OCI-LY3 (cell line): ENCODE measurements around the gene FSTL5.

Experiments used
- H2AFZ ChIP-seq: fragments of 200-600, 300-600 bp; shearing (Covaris generic); 2 replicates; pipeline ENCODE4 v1.6.0; 2014; ENCODE audit warnings: antibody characterized with exemption, low read depth, low read length
- H3K27ac ChIP-seq: fragments of 200-600, 300-600 bp; sonication (generic); 2 replicates; pipeline ENCODE4 v1.5.1; 2014; ENCODE audit warnings: mild to moderate bottlenecking, low read length, moderate library complexity, mixed read lengths
- H3K27me3 ChIP-seq: fragments of 200-600, 300-600 bp; sonication (generic); 2 replicates; pipeline ENCODE4 v1.6.1; 2014; ENCODE audit warnings: low read depth, low read length, mixed read lengths
- H3K36me3 ChIP-seq: fragments of 200-600, 300-600 bp; sonication (generic); replicated peaks from 2 replicates; pipeline ENCODE3; 2014; ENCODE audit warnings: low read depth, low read length, mixed read lengths
- H3K4me1 ChIP-seq: fragments of 300-600, 200-600 bp; sonication (generic); 2 replicates; pipeline ENCODE4 v1.6.1; 2014; ENCODE audit warnings: low read length, mixed read lengths
- H3K4me2 ChIP-seq: fragments of 200-600, 300-600 bp; sonication (generic); 2 replicates; pipeline ENCODE4 v1.6.1; 2014; ENCODE audit warnings: low read length, mixed read lengths
- H3K4me3 ChIP-seq: fragments of 300-600, 200-600 bp; sonication (generic); 2 replicates; pipeline ENCODE4 v1.5.1; 2014; ENCODE audit warnings: antibody characterized with exemption, mild to moderate bottlenecking, low read length, moderate library complexity
- H3K79me2 ChIP-seq: fragments of 300-600, 200-600 bp; shearing (Covaris generic); 2 replicates; pipeline ENCODE4 v1.6.1; 2014; ENCODE audit warnings: mild to moderate bottlenecking, low read length, mixed read lengths
- H3K9ac ChIP-seq: fragments of 300-600, 200-600 bp; shearing (Covaris generic); 2 replicates; pipeline ENCODE4 v1.6.0; 2014; ENCODE audit warnings: mild to moderate bottlenecking, low read length, moderate library complexity
- H3K9me3 ChIP-seq: fragments of 200-600, 300-600 bp; shearing (Covaris generic); 2 replicates; pipeline ENCODE4 v1.6.1; 2014; ENCODE audit warnings: low read length, mixed read lengths; ENCODE audit not compliant: insufficient read depth
- H4K20me1 ChIP-seq: fragments of 200-600, 300-600 bp; sonication (generic); 2 replicates; pipeline ENCODE4 v1.6.1; 2016; ENCODE audit warnings: low read length, mixed read lengths; ENCODE audit not compliant: insufficient read depth
- EZH2phosphoT487 ChIP-seq: fragments of 200-600 bp; shearing (Covaris generic); IDR thresholded peaks from 2 replicates; pipeline ENCODE4 v1.6.1; 2018; ENCODE audit warnings: antibody characterized with exemption, mixed run types, low read depth
- TF ChIP-seq, protein P1 (sequence below): fragments of 200-600, 300-600 bp; sonication (generic); IDR thresholded peaks from 2 replicates; pipeline ENCODE4 v1.5.1; 2014; ENCODE audit warnings: antibody characterized with exemption, low read length, low read depth

FSTL5 gene

DNA sequence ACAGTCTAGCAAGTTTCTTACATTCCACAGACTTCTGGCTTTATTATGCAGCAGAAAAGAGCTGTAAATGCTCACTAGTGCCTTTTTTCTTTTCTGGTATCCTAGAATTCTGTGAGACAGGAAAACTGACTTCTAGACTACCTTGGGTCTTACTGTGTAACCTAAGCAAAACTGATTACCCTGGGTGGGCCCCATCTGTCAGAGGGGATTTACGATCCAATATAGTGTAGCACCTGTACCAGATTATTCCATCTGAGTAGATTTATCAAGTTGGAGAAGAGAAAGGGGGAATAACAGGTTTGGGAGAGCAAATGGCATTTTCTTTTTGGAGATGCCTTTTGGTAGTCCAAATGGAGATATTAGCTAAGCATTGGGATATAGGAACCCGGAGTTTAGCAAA is 46.7 kb downstream of the FSTL5 start:
- Histone ChIP-seq H3K27me3 (no peaks in the 10 kb centered on the region), H4K20me1 (no peaks in the 10 kb centered on the region), H3K4me2 (no peak overlapping the region), H3K4me3 (no peak overlapping the region), H3K4me1 (no peaks in the 10 kb centered on the region), H3K27ac (no peak overlapping the region), H3K79me2 (no peaks in the 10 kb centered on the region), H2AFZ (no peak overlapping the region), H3K9ac (no peak overlapping the region), H3K9me3 (no peaks in the 10 kb centered on the region), H3K36me3 (no peaks in the 10 kb centered on the region)
- TF ChIP-seq, protein P1, sequence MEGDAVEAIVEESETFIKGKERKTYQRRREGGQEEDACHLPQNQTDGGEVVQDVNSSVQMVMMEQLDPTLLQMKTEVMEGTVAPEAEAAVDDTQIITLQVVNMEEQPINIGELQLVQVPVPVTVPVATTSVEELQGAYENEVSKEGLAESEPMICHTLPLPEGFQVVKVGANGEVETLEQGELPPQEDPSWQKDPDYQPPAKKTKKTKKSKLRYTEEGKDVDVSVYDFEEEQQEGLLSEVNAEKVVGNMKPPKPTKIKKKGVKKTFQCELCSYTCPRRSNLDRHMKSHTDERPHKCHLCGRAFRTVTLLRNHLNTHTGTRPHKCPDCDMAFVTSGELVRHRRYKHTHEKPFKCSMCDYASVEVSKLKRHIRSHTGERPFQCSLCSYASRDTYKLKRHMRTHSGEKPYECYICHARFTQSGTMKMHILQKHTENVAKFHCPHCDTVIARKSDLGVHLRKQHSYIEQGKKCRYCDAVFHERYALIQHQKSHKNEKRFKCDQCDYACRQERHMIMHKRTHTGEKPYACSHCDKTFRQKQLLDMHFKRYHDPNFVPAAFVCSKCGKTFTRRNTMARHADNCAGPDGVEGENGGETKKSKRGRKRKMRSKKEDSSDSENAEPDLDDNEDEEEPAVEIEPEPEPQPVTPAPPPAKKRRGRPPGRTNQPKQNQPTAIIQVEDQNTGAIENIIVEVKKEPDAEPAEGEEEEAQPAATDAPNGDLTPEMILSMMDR: no peak
- TF ChIP-seq EZH2phosphoT487: no peak

DNA sequence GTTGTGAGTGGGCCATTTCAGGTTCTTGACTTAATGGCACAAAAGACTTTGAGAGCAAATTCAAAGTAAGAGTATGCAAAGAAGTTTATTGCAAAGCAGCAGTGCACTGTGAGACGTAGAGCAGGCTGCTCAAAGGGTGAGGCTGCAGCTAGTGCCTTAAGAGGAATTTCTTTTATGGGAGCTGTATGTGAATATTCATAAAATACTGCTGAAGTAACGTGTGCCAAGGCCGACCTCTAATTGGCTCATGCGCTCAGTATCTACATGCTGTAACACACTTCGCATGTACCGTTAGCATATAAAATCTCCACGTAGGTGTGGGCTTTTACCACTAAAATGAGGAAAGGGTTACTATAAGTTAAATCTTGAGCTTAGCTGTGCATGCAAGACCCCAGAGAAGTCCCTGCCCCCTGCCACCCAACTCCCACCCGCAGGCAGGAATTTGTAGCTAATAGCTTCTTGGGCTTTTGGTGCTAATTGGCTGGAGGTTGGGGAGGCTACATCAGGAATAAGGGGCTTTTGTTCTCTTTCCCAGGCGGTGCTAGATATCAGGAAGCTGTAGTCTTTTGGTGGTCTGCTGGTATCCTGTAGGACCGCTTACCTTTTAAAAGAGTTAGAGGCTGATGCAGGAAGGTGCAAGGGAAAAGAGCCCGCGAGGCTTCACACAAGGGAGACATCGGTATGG is 47.6 kb downstream of the FSTL5 start:
- Histone ChIP-seq H3K36me3 (no peaks in the 10 kb centered on the region), H3K79me2 (no peaks in the 10 kb centered on the region), H3K4me2 (no peak overlapping the region), H4K20me1 (no peaks in the 10 kb centered on the region), H3K27ac (no peak overlapping the region), H3K4me1 (no peaks in the 10 kb centered on the region), H3K4me3 (no peak overlapping the region), H3K9ac (no peak overlapping the region), H2AFZ (no peak overlapping the region), H3K27me3 (no peaks in the 10 kb centered on the region), H3K9me3 (no peaks in the 10 kb centered on the region)
- TF ChIP-seq, protein P1: no peak
- TF ChIP-seq EZH2phosphoT487: no peak

DNA sequence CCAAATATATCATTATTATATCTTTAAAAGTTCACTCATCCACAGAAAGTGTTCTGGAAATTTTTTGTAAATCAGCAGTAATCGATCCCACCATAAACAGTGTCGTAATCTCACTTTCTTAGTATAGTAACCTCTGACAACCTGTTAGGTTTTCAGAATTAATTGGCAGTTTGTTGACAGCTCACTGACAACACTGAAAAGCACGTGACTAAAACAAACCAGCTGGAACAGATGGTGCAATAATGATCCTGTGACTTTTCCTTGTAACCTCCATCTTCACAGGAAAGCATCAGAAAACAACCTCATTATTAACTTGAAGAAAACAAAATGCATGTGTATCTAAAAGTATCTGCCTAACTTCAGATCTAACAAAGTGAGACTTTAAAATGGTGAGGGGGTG is 48.5 kb downstream of the FSTL5 start:
- H3K9ac ChIP-seq: no peak overlapping the region
- TF ChIP-seq, protein P1: no peak
- no peak for TF ChIP-seq EZH2phosphoT487

DNA sequence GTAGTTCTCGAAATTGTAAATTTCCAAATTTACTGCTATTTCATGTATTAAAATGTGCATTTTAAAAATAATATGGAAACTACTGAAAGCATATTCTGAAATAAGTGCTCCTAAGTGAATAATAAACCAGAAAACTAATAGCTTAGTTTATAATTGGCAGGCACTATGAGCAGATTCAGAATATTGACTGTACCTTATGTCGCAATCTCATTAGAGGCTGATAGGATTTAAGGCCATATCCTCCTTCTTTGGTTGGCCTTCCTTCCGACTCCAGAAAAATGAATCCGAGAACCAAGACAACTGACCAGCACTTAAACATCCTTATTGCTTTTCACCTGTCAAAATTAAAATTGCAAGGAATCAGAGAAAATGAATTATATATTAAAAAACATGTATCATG is 52.7 kb downstream of the FSTL5 start:
- no peak overlapping the region for H3K4me2 ChIP-seq
- H3K36me3 ChIP-seq: no peaks in the 10 kb centered on the region
- H3K27me3 ChIP-seq: no peaks in the 10 kb centered on the region
- no peaks in the 10 kb centered on the region for H4K20me1 ChIP-seq
- H3K4me1 ChIP-seq: no peaks in the 10 kb centered on the region
- no peaks in the 10 kb centered on the region for H3K79me2 ChIP-seq
- H3K4me3 ChIP-seq: no peak overlapping the region
- H3K9me3 ChIP-seq: no peaks in the 10 kb centered on the region
- no peak overlapping the region for H2AFZ ChIP-seq
- H3K9ac ChIP-seq: no peak overlapping the region
- no peak overlapping the region for H3K27ac ChIP-seq
- TF ChIP-seq EZH2phosphoT487: no peak
- TF ChIP-seq, protein P1: no peak

More for the DNA sequence above, 48.5 kb downstream of the FSTL5 start:
- Histone ChIP-seq H3K27ac (no peak overlapping the region), H3K4me2 (no peak overlapping the region), H3K36me3 (no peaks in the 10 kb centered on the region), H3K9me3 (no peaks in the 10 kb centered on the region), H3K4me3 (no peak overlapping the region), H4K20me1 (no peaks in the 10 kb centered on the region), H3K79me2 (no peaks in the 10 kb centered on the region), H2AFZ (no peak overlapping the region), H3K27me3 (no peaks in the 10 kb centered on the region), H3K4me1 (no peaks in the 10 kb centered on the region)
